Measurements from ENCODE around the gene FBL. TPM values are rescaled to one million over a fixed set of nuclear protein-coding genes. Genes with fewer than 3 reads are reported as not detected.

The FBL gene
- total and polyA plus RNA-seq, 2 donors (not counting 1 experiment from before 2014, with no cell fraction given): 253 to 376 TPM

- H3K4me3 Mint-ChIP-seq: no peak overlapping the region
- H3K27ac ChIP-seq (ENCODE audit: low read length in 2 of 2): no peak overlapping the region
- intact Hi-C loops (cut with micrococcal nuclease): no loop called here
- no peak overlapping the region for H2AFZ ChIP-seq (ENCODE audit: insufficient read depth, low read depth, low read length, poor library complexity, severe bottlenecking)
- H3K4me1 ChIP-seq (ENCODE audit: control insufficient read depth in 2 of 2, insufficient read depth in 2 of 2, low read length in 2 of 2): no peaks in the 10 kb centered on the region
- peaks cover 26% of the 10 kb centered on the region for H3K27me3 Mint-ChIP-seq
- no peak overlapping the region for H3K27ac Mint-ChIP-seq
- no peak for TF ChIP-seq CTCF (IDR thresholded peaks at IDR 0.05)
- no peak for TF ChIP-seq EZH2 (IDR thresholded peaks at IDR 0.05; ENCODE audit: borderline replicate concordance, insufficient read depth, low read depth, low read length, poor library complexity, severe bottlenecking)
- ChIA-PET POLR2A (no interaction called here), CTCF (interaction anchor here (1.7 to 4.6 kb wide), 2 partner anchors 11 to 40 kb away, joined by 6 to 27 read pairs; no protein-coding TSS in a partner anchor)
- H4K20me1 ChIP-seq (ENCODE audit: control insufficient read depth, insufficient read depth, low read length, poor library complexity, severe bottlenecking): no peaks in the 10 kb centered on the region
- no peaks in the 10 kb centered on the region for H3K9me3 ChIP-seq (ENCODE audit: control extremely low read depth in 1 of 3, control insufficient read depth in 2 of 3, insufficient read depth in 1 of 3, low read length in 2 of 3)
- no peak overlapping the region for H3K4me3 ChIP-seq (ENCODE audit: control extremely low read depth in 1 of 5, extremely low read depth in 1 of 5, insufficient read depth in 1 of 5, low read depth in 2 of 5, low read length in 4 of 5)
- no peak overlapping the region for H3K9ac ChIP-seq (ENCODE audit: low read length)
- peaks cover 0 to 23% (median 17%) of the 10 kb centered on the region in 4 experiments for H3K27me3 ChIP-seq (replicated peaks in 1 of 4; ENCODE audit: control extremely low read depth in 1 of 4, control insufficient read depth in 3 of 4, insufficient read depth in 4 of 4, low read length in 3 of 4)
- DNase-seq (no peak), ATAC-seq (ENCODE audit: low read depth) (no peak)
- no peaks in the 10 kb centered on the region for H3K79me2 ChIP-seq (ENCODE audit: control insufficient read depth, insufficient read depth, low read length)
- WGBS (ENCODE audit: insufficient coverage): 39% methylated on average over 3 of the region's 4 CpGs
- no peaks in the 10 kb centered on the region for H3K36me3 ChIP-seq (replicated peaks in 1 of 2; ENCODE audit: control extremely low read depth in 1 of 2, control insufficient read depth in 1 of 2, extremely low read depth in 1 of 2, insufficient read depth in 2 of 2, low read length in 1 of 2)
- no peak overlapping the region for H3K4me2 ChIP-seq (replicated peaks; ENCODE audit: low read depth, low read length, poor library complexity, severe bottlenecking)
- no peaks in the 10 kb centered on the region for H3K9me3 Mint-ChIP-seq (ENCODE audit: insufficient read depth)
- H3K4me1 Mint-ChIP-seq: no peaks in the 10 kb centered on the region
These were observed 43.2 kb downstream of the FBL start for GRCh38 chr19:39802958-39803357.

- Histone ChIP-seq H3K36me3 (replicated peaks in 1 of 2; ENCODE audit: control extremely low read depth in 1 of 2, control insufficient read depth in 1 of 2, extremely low read depth in 1 of 2, insufficient read depth in 2 of 2, low read length in 1 of 2) (no peaks in the 10 kb centered on the region), H3K9ac (ENCODE audit: low read length) (no peak overlapping the region), H3K4me2 (replicated peaks; ENCODE audit: low read depth, low read length, poor library complexity, severe bottlenecking) (no peak overlapping the region), H3K27ac (ENCODE audit: low read length in 2 of 2) (no peak overlapping the region), H2AFZ (ENCODE audit: insufficient read depth, low read depth, low read length, poor library complexity, severe bottlenecking) (no peak overlapping the region), H3K4me3 (ENCODE audit: control extremely low read depth in 1 of 5, extremely low read depth in 1 of 5, insufficient read depth in 1 of 5, low read depth in 2 of 5, low read length in 4 of 5) (no peak overlapping the region), H4K20me1 (ENCODE audit: control insufficient read depth, insufficient read depth, low read length, poor library complexity, severe bottlenecking) (no peaks in the 10 kb centered on the region), H3K9me3 (ENCODE audit: control extremely low read depth in 1 of 3, control insufficient read depth in 2 of 3, insufficient read depth in 1 of 3, low read length in 2 of 3) (no peaks in the 10 kb centered on the region), H3K4me1 (ENCODE audit: control insufficient read depth in 2 of 2, insufficient read depth in 2 of 2, low read length in 2 of 2) (peaks cover 0 to 9% of the 10 kb centered on the region in 2 donors), H3K27me3 (replicated peaks in 1 of 4; ENCODE audit: control extremely low read depth in 1 of 4, control insufficient read depth in 3 of 4, insufficient read depth in 4 of 4, low read length in 3 of 4) (peaks cover 0 to 4% (median 4%) of the 10 kb centered on the region in 4 experiments), H3K79me2 (ENCODE audit: control insufficient read depth, insufficient read depth, low read length) (no peaks in the 10 kb centered on the region)
- Mint-ChIP-seq H3K27ac (no peak overlapping the region), H3K27me3 (peaks cover 3% of the 10 kb centered on the region), H3K9me3 (ENCODE audit: insufficient read depth) (no peaks in the 10 kb centered on the region), H3K4me1 (peaks cover 8% of the 10 kb centered on the region), H3K4me3 (no peak overlapping the region)
- intact Hi-C loops (cut with micrococcal nuclease): no loop called here
- DNase-seq (no peak), ATAC-seq (ENCODE audit: low read depth) (no peak)
- CTCF ChIA-PET: no interaction called here
- POLR2A ChIA-PET: no interaction called here
- no CpG with 5 or more reads among the region's 2 CpGs for WGBS (ENCODE audit: insufficient coverage)
- TF ChIP-seq CTCF (IDR thresholded peaks at IDR 0.05) (no peak), EZH2 (IDR thresholded peaks at IDR 0.05; ENCODE audit: borderline replicate concordance, insufficient read depth, low read depth, low read length, poor library complexity, severe bottlenecking) (no peak)
These were observed 49.1 kb downstream of the FBL start for GRCh38 chr19:39797083-39797482.

All from B cell (primary cell).